ENCODE data around the gene ACAP2. TPM values are rescaled to one million over a fixed set of nuclear protein-coding genes. Genes with fewer than 3 reads are reported as not detected.

Gene ACAP2
- total and polyA plus RNA-seq, 4 donors: 11.2 to 146 (median 38.7) TPM

DNA sequence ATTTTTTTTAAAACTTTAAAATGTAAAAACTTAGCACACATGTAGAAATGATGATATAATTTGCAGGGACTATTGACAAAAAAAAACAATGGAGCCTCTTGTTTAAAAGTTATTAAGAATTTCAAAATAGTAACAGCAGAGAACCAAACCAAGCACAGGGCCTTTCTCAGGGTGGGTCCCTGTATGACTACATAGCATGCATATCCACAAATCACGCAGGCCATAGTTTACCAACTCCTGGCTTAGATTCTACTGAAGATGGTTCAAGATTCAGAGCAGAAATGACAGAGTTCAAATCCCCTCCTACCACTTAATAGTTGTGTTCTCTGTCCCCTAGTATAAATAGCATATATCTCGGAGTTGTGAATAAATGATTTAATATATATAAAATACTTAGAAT is 19.0 kb downstream of the ACAP2 start:
- Histone ChIP-seq H3K4me1 (ENCODE audit: control insufficient read depth in 5 of 5, insufficient read depth in 5 of 5, low read length in 5 of 5) (peaks cover 0 to 11% (median 0%) of the 10 kb centered on the region in 5 donors), H3K27ac (ENCODE audit: low read depth in 1 of 2, low read length in 1 of 2) (no peak overlapping the region), H3K9me3 (ENCODE audit: control insufficient read depth in 4 of 4, insufficient read depth in 3 of 4, low read length in 3 of 4) (no peaks in the 10 kb centered on the region), H3K27me3 (ENCODE audit: control insufficient read depth in 3 of 3, insufficient read depth in 3 of 3, low read length in 2 of 3) (no peaks in the 10 kb centered on the region), H3K9ac (ENCODE audit: insufficient read depth in 1 of 2, low read length in 2 of 2) (no peak overlapping the region), H3K36me3 (ENCODE audit: control insufficient read depth in 4 of 4, insufficient read depth in 4 of 4, low read length in 4 of 4) (no peaks in the 10 kb centered on the region), H3K4me3 (no peak overlapping the region)
- 94 to 96% methylated on average over 2 of the region's 2 CpGs for WGBS, 2 donors
- TF ChIP-seq, protein P1, sequence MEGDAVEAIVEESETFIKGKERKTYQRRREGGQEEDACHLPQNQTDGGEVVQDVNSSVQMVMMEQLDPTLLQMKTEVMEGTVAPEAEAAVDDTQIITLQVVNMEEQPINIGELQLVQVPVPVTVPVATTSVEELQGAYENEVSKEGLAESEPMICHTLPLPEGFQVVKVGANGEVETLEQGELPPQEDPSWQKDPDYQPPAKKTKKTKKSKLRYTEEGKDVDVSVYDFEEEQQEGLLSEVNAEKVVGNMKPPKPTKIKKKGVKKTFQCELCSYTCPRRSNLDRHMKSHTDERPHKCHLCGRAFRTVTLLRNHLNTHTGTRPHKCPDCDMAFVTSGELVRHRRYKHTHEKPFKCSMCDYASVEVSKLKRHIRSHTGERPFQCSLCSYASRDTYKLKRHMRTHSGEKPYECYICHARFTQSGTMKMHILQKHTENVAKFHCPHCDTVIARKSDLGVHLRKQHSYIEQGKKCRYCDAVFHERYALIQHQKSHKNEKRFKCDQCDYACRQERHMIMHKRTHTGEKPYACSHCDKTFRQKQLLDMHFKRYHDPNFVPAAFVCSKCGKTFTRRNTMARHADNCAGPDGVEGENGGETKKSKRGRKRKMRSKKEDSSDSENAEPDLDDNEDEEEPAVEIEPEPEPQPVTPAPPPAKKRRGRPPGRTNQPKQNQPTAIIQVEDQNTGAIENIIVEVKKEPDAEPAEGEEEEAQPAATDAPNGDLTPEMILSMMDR (IDR thresholded peaks at IDR 0.05; ENCODE audit: control extremely low read depth, extremely low read depth): no peak
- DNase-seq: no peak
- no peak for ATAC-seq (ENCODE audit: insufficient read depth, low FRiP score)

DNA sequence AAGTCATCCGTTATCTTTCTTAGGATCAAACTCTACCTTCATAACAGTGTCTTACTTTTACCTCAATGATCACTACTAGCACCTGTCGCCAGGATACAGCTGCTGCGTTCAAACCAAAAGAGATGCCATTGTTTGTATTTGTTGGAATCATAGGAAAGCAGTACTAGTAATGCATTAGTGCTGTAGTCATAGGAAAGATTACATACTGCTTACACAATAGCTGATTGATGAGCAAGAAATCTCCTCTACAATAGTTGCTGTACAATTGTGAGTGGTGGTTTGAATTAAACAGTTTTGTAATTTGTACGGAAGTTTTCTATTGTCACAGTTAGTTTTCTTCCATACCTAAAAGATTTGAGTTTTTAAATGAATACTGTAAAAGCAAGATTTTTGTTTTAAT is 21.4 kb downstream of the ACAP2 start:
- no peak for ATAC-seq (ENCODE audit: insufficient read depth, low FRiP score)
- WGBS, 2 donors: 88 to 91% methylated on average over 4 of the region's 4 CpGs
- TF ChIP-seq, protein P1 (IDR thresholded peaks at IDR 0.05; ENCODE audit: control extremely low read depth, extremely low read depth): no peak

DNA sequence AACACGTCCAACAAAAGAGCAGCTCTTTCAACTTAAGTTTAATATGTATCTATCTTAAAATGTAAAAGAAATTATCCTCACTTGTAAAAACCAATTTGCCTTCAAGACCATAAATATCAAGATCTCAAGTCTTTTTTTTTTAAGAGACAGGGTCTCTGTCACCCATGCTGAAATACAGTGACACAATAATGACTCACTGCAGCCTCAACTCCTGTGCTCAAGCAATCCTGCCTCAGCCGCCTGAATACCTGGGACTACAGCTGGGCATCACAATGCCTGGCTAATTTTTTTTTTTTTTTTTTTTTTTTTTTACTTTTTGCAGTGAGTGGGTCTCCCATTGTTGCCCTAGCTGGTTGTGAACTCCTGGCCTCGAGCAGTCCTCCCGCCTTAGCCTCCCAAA is 26.0 kb downstream of the ACAP2 start:
- DNase-seq: no peak
- Histone ChIP-seq H3K4me1 (ENCODE audit: control insufficient read depth in 5 of 5, insufficient read depth in 5 of 5, low read length in 5 of 5) (peaks cover 0 to 4% (median 0%) of the 10 kb centered on the region in 5 donors), H3K4me3 (no peak overlapping the region), H3K9me3 (ENCODE audit: control insufficient read depth in 4 of 4, insufficient read depth in 3 of 4, low read length in 3 of 4) (no peaks in the 10 kb centered on the region), H3K27ac (ENCODE audit: low read depth in 1 of 2, low read length in 1 of 2) (no peak overlapping the region), H3K9ac (ENCODE audit: insufficient read depth in 1 of 2, low read length in 2 of 2) (no peak overlapping the region), H3K36me3 (ENCODE audit: control insufficient read depth in 4 of 4, insufficient read depth in 4 of 4, low read length in 4 of 4) (peaks cover 0 to 3% (median 0%) of the 10 kb centered on the region in 4 donors), H3K27me3 (ENCODE audit: control insufficient read depth in 3 of 3, insufficient read depth in 3 of 3, low read length in 2 of 3) (no peaks in the 10 kb centered on the region)
- WGBS, 2 donors: 94 to 97% methylated on average over 4 of the region's 4 CpGs
- TF ChIP-seq, protein P1 (IDR thresholded peaks at IDR 0.05; ENCODE audit: control extremely low read depth, extremely low read depth): no peak
- ATAC-seq (ENCODE audit: insufficient read depth, low FRiP score): no peak

More for the DNA sequence above, 21.4 kb downstream of the ACAP2 start:
- Histone ChIP-seq H3K27ac (ENCODE audit: low read depth in 1 of 2, low read length in 1 of 2) (no peak overlapping the region), H3K27me3 (ENCODE audit: control insufficient read depth in 3 of 3, insufficient read depth in 3 of 3, low read length in 2 of 3) (no peaks in the 10 kb centered on the region), H3K9me3 (ENCODE audit: control insufficient read depth in 4 of 4, insufficient read depth in 3 of 4, low read length in 3 of 4) (no peaks in the 10 kb centered on the region), H3K36me3 (ENCODE audit: control insufficient read depth in 4 of 4, insufficient read depth in 4 of 4, low read length in 4 of 4) (peaks cover 0 to 3% (median 0%) of the 10 kb centered on the region in 4 donors), H3K4me1 (ENCODE audit: control insufficient read depth in 5 of 5, insufficient read depth in 5 of 5, low read length in 5 of 5) (peaks cover 0 to 6% (median 0%) of the 10 kb centered on the region in 5 donors), H3K9ac (ENCODE audit: insufficient read depth in 1 of 2, low read length in 2 of 2) (no peak overlapping the region), H3K4me3 (no peak overlapping the region)
- DNase-seq: no peak

DNA sequence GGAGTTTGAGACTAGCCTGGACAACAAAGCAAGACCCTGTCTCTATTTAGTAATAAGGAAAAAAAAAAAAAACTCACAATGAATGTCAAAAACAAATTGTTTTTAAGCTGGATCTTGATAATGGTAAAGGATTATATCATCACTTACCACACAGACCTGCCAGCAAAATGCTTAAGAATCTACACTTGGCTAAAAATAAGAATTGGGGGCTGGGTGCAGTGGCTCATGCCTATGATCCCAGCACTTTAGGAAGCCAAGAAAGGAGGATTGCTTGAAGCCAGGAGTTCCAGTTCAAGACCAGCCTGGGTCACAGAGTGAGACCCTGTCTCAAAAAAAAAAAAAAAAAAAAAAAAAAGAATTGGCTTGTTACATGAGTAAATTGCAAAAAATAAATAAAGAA is 31.0 kb downstream of the ACAP2 start:
- no peak for ATAC-seq (ENCODE audit: insufficient read depth, low FRiP score)
- TF ChIP-seq, protein P1 (IDR thresholded peaks at IDR 0.05; ENCODE audit: control extremely low read depth, extremely low read depth): no peak

More for the DNA sequence above, 31.0 kb downstream of the ACAP2 start:
- no peaks in the 10 kb centered on the region for H3K27me3 ChIP-seq (ENCODE audit: control insufficient read depth in 3 of 3, insufficient read depth in 3 of 3, low read length in 2 of 3)
- H3K4me1 ChIP-seq (ENCODE audit: control insufficient read depth in 5 of 5, insufficient read depth in 5 of 5, low read length in 5 of 5): peaks cover 0 to 4% (median 0%) of the 10 kb centered on the region in 5 donors
- H3K4me3 ChIP-seq: no peak overlapping the region
- H3K36me3 ChIP-seq (ENCODE audit: control insufficient read depth in 4 of 4, insufficient read depth in 4 of 4, low read length in 4 of 4): peaks cover 0 to 2% (median 0%) of the 10 kb centered on the region in 4 donors
- H3K27ac ChIP-seq (ENCODE audit: low read depth in 1 of 2, low read length in 1 of 2): no peak overlapping the region
- no peak overlapping the region for H3K9ac ChIP-seq (ENCODE audit: insufficient read depth in 1 of 2, low read length in 2 of 2)
- no peak for DNase-seq
- H3K9me3 ChIP-seq (ENCODE audit: control insufficient read depth in 4 of 4, insufficient read depth in 3 of 4, low read length in 3 of 4): no peaks in the 10 kb centered on the region
